GM18526 (cell line): ENCODE data around the gene TBCB.
A peak's percentile ranks its signal among the peaks of the same experiment; 100 is the strongest.

Experiments
- POLR2A ChIP-seq: IDR thresholded peaks from 3 replicates; pipeline ENCODE4 v1.6.1; 2011; ENCODE audit not compliant: insufficient read length; ENCODE audit errors: extremely low read depth

Gene TBCB

DNA sequence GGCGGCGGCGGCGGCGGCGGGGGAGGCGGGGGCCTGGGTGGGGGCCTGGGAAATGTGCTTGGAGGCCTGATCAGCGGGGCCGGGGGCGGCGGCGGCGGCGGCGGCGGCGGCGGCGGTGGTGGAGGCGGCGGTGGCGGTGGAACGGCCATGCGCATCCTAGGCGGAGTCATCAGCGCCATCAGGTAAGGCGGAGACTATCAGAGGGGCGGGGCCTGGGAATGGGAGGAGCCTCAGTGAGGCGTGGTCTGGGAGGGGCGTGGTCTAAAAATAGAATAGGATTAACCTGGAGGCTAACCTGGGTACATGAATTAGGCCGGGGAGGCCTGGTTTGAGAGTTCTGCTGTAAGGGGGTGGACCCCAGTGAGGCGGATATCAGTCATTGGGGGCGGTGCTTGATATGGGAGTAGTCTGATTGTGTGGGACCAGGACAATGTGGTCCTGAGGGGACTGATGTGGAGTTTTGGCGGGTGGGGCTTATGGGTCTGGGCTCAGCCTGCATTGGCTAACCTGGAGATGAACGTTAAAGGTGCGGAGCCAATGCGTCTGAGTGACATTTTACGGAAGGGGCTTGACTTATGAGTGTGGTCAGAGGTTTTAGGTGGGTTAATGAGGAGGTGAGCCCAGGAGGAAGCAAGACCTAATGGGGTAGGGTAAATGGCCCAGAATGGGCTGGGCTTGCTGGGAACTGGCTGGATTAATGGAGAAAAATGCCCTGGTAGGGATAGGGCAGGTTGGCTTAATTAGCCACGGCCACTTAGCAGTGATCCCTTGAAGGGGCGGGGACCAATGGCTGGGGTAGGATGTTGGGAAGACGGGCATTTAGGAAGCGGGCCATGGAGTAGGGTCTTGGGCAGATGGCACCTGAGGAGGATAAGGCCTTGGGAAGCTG is 26.0 kb downstream of the TBCB start:
- peak; percentile 27 for TF ChIP-seq POLR2A

DNA sequence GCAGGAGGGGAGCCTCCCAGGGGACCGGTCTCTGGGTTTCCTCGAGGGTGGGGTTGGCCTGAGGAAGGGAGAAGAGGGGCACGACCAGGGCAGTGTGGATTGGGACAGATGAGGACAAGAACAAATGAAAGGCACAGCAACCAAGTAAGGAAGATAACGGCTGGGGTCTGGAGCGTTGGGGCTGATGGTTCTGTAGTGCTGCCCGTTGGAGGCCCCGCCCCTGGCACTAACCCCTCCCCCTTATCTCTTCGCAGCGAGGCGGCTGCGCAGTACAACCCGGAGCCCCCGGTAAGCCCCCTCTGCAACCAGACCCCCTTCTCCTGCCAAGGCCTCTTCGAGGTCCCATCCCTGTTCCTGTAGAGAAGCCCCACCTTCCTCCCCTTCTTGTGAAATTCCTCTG is 26.8 kb downstream of the TBCB start:
- TF ChIP-seq POLR2A: no peak

DNA sequence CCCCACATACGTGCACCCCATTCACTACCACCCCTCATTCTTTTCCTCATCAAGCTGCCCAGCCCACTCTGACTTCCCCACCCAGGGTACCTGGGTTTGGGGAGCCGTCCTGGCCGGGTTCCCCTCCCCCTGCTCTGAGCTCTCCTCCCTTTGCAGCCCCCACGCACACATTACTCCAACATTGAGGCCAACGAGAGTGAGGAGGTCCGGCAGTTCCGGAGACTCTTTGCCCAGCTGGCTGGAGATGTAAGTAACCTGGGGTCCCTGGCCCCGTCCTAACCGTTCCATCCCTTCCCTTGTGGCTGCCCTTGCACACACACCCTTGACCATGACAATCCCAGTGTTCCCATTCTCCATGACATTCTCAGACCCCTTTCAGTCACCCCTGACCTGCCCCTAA is 27.2 kb downstream of the TBCB start:
- no peak for TF ChIP-seq POLR2A

DNA sequence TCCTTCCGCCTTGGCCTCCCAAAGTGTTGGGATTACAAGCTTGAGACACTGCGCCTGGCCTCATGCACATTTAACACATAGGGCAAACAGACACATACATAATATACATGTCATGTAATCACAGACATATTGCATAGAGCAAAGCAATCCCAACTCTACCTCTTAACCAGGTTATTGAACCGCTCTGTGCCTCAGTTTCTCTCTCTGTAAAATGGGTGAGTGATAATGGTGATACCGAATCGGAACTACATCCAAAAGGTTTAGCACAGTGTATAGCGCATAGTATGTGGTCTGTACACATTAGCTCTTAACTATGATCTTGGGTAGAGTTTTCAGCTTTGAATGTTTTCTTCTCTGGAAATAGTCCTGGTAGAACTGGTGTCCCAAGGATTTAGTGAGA is 29.4 kb downstream of the TBCB start:
- TF ChIP-seq POLR2A: no peak

DNA sequence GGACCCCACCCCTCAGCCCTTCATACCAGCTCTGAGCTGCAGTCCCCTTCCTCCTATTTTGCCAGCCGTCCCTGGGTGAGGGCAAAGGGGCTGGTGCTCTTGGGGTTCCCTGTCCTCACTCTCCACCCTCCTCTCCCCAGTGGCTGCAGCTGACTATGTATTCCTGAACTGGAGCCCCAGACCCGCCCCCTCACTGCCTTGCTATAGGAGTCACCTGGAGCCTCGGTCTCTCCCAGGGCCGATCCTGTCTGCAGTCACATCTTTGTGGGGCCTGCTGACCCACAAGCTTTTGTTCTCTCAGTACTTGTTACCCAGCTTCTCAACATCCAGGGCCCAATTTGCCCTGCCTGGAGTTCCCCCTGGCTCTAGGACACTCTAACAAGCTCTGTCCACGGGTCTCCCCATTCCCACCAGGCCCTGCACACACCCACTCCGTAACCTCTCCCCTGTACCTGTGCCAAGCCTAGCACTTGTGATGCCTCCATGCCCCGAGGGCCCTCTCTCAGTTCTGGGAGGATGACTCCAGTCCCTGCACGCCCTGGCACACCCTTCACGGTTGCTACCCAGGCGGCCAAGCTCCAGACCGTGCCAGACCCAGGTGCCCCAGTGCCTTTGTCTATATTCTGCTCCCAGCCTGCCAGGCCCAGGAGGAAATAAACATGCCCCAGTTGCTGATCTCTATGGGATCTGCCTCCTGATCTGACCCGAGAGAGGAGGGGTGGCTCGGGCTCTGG is 34.6 kb downstream of the TBCB start:
- TF ChIP-seq POLR2A: no peak

DNA sequence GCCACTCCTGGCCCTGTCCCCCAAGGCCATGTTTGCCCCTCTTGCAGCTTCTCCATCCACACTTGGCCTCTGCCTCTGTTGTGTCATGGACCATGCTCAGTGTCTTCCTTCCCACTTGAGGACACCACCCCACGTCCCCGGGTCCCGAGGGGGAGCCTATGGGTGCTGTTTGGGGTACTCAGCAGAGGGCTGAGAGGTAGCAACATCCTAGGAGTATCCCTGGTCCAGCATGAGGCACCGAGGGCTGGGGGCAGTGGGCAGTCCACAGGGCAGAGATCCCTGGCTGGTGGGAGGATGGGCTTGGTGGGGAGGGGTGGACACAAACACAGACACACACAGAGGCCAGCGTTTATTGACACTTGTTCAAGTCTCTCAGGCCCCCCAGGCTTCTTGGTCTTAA is 35.3 kb downstream of the TBCB start:
- TF ChIP-seq POLR2A: no peak

DNA sequence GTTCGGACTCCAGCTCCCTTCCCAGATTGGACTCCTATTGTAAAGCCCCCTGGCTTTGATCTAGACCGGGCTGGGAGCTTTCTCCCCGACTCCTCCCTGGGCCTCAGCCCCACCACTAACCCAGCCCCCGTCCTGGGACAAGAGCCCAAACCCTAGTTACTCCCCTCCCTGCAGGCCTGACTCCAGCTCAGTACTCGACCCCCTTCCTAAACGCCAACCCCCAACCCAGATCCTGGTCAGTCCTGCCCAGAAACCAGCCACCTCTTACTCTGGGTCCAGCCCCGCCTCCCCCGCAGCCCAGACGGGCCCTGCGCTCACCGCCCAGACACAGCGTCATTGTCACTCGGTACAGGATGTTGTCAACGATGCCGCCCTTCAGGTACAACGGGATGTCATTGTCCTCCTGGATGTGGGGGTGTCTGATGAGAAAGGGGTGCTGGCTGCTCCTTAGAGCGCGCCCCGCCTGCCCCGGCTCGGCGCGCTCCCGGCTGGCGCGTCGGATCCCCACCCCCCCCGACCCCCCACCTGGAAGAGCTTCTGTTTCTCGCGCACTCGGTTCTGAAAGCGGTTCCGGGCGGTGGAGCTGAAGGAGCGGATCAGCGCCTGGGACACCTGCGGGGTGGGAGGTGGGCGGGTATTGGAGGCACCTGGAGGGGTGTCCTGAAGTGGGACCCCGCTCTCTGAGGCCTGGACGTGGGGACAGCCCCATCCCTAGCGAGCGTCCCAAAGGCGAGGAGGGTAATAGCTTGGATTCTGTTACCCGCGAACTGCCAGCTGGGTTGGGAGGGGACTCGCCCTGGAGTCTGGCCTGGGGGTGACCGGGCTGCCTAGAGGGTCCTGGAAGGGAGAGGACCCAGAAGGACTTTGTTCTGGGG is 36.1 kb downstream of the TBCB start:
- TF ChIP-seq POLR2A: no peak

DNA sequence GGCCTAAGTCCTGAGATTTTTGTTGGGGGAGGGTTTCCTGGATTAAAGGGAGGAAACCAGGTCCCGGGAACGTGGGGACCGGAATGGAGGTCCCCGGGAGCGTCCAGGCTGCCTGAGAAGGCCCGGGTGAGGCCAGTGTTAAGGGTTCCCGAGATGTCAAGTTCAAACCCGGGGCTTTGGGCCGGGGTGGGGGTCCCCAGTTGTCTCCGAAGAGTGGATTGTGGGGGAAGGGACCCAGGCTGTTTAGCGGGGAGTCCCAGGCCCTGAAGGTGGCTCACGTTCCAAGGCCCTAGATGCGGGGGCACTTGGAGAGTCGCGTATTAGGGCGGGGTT is 36.7 kb downstream of the TBCB start:
- TF ChIP-seq POLR2A: no peak

DNA sequence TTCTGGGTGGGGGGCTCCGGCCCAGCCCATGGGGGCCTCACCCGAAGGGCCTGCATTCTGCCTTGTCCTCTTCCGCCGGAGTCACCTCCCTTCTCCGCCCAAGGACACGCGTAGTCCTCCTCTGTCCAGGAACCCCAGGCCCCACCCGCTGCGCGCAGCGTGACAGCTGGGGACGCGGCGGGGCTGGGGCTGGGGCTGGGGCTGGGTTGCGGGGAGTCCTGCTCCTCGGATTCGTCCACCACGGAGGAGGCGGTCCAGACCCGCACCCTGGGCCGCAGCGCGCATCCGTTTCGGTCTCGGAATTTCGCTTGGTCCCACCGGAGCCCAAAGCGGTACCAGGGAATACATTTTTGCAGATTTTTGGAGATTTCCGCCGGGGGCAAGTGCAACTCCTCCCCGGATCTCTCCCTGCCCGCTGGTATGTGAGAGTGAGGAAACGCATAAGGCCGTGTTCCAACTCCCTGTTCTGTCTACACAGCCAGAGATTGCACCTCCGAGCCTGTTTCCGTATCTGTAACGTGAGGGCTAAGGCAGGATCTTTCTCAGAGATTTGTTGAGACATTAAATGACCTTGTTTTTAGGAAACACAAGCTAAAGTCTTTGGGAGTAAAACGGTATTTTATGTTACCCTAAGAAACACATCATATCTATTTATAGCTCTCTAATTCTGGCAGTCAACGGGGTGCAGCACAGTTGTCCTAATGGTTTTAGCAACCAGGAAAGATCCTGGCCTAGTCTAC is 37.3 kb downstream of the TBCB start, which contains the start of gene COX7A1:
TSS of gene COX7A1 (minus strand) at position 96 of the 740 bp plus-strand sequence. CDS start at position 56, 40 bp downstream.
- no peak for TF ChIP-seq POLR2A

DNA sequence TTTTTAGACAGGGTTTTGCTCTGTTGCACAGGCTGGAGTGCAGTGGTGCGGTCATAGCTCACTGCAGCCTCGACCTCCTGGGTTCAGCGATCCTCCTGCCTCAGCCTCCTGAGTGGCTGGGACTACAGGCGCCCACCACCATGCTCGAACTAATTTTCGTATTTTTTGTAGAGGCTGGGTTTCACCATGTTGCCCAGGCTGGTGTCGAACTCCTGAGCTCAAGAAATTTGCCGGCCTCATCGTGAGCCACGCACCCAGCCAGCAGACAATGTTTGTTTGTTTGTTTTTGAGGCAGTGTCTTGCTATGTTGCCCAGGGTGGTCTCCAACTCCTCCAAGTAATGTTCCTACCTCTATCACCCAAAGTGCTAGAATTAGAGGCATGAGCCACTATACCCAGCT is 37.9 kb downstream of the TBCB start:
- TF ChIP-seq POLR2A: no peak

DNA sequence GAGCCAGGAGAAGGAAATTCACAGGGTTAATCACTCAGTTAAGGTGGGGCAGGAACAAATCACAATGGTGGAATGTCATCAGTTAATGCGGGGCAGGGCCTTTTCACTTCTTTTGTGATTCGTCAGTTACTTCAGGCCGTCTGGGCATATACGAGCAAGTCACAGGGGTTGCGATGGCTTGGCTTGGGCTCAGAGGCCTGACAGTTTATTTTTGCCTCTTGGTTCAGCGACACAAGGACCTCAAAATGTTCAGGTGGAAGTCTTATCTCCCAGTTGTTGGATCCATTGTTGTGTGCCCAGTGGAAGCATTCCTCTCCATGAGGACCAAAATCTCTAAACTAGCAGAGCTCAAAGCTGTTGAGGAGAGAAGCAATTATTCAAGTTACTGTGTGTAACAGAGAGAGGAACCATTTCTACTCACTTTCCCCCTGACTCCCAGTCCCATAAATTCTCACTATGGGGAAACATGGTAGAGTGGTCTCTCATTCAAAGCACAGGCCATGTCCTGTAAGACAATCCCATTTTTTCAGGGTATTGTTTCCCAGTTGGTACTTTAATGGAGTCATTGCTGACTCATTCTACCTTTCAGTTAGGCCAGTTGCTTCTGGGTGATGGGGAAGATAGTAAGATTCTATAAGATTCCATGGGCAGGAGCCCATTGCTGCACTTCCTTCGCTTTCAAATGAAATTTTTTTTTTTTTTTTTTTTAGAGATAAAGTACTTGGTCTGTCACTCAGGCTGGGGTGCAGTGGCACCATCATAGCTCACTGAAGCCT is 45.7 kb downstream of the TBCB start:
- TF ChIP-seq POLR2A: no peak

DNA sequence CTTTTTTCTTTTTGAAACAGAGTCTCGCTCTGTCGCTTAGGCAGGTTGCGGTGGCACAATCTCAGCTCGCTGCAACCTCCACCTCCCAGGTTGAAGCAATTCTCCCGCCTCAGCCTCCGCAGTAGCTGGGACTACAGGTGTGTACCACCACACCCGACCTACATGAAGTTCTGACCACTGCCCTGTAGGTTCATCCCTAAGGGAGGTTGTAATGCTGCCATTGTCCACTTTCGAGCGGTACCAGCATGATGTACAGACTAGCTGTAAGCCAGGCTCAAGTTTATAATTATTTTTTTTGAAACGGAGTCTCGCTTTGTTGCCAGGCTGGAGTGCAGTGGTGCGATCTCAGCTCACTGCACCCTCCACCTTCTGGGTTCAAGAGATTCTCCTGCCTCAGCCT is 48.5 kb downstream of the TBCB start:
- TF ChIP-seq POLR2A: no peak

DNA sequence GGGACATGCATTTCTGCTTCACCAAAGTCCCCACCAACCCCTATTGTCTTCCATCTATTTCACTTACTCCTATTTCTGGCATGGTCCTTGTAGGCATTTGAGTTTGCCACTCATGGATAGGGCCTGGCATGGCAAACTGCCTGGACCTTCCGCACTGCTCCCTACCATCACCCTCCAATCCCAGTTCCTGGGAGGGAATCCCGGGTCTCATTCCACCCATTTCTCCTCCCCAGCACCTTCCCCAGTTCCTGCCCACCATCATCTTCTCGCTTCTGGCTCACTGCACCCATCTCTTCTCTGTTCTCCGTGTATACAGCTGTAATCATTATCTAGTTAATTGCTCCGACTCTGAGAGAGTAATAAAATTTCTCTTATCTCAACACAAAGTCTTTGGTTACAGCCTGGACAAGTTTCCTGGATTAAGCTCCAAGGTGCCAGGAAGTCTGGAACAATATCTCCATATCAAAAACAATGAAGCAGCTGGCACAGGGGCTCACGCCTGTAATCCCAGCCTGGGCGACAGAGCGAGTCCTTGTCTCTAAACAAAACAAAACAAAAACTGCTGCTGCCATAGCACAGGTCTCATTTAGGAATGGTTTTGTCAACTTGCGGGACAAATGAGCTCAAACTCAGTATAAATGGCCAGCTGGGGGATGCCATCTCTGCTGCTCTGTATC is 54.0 kb downstream of the TBCB start:
- TF ChIP-seq POLR2A: no peak
